Smooth muscle cell (in vitro differentiated cells): ENCODE data around the gene IL1RAPL1. TPM values are rescaled to one million over a fixed set of nuclear protein-coding genes. Genes with fewer than 3 reads are reported as not detected.

Source experiments
- DNase-seq: peaks from one replicate; lab custom pipeline; 2025; ENCODE audit not compliant: unreplicated experiment; lab: John Stamatoyannopoulos, UW
- H2AFZ ChIP-seq: fragments of 200-600 bp; sonication (generic); 2 replicates; pipeline ENCODE4 v1.6.0; 2016; ENCODE audit warnings: antibody characterized with exemption, low read depth, mild to moderate bottlenecking
- H3F3A ChIP-seq: fragments of 200-600 bp; sonication (generic); 2 replicates; pipeline ENCODE4 v1.6.0; 2017; ENCODE audit warnings: antibody characterized with exemption, low read depth
- H3K27ac ChIP-seq: fragments of 200-600 bp; sonication (generic); 2 replicates; pipeline ENCODE4 v1.5.1; 2016; ENCODE audit warnings: low read depth, mild to moderate bottlenecking
- H3K27me3 ChIP-seq: fragments of 200-600 bp; sonication (generic); 2 replicates; pipeline ENCODE4 v1.6.1; 2016; ENCODE audit warnings: low read depth, mild to moderate bottlenecking
- H3K36me3 ChIP-seq: fragments of 200-600 bp; sonication (generic); 2 replicates; pipeline ENCODE4 v1.5.1; 2016; ENCODE audit warnings: low read depth
- H3K4me1 ChIP-seq: fragments of 200-600 bp; sonication (generic); 2 replicates; pipeline ENCODE4 v1.5.1; 2016; ENCODE audit warnings: low read depth
- H3K4me2 ChIP-seq: fragments of 200-600 bp; sonication (generic); 2 replicates; pipeline ENCODE4 v1.6.0; 2016; ENCODE audit warnings: mild to moderate bottlenecking
- H3K4me3 ChIP-seq: fragments of 200-600 bp; sonication (generic); 2 replicates; pipeline ENCODE4 v1.5.1; 2016; ENCODE audit warnings: mild to moderate bottlenecking
- H3K79me2 ChIP-seq: fragments of 200-600 bp; sonication (generic); 2 replicates; pipeline ENCODE4 v1.6.0; 2016; ENCODE audit warnings: low read depth, mild to moderate bottlenecking
- H3K9ac ChIP-seq: fragments of 200-600 bp; sonication (generic); 2 replicates; pipeline ENCODE4 v1.6.0; 2016; ENCODE audit warnings: low read depth
- H3K9me3 ChIP-seq: fragments of 200-600 bp; sonication (generic); replicated peaks from 2 replicates; pipeline ENCODE4 v1.5.1; 2016; ENCODE audit warnings: low read depth
- H4K20me1 ChIP-seq: fragments of 200-600 bp; sonication (generic); 2 replicates; pipeline ENCODE4 v1.6.0; 2016; ENCODE audit warnings: low read depth
- WGBS: methylation state at CpG from one replicate; pipeline ENCODE4 v1.1.7; 2016; ENCODE audit warnings: low lambda C conversion rate; 5-methylcytosine and 5-hydroxymethylcytosine counted together
- polyA plus RNA-seq: library from polyadenylated mRNA; unstranded; fragments of >200 nt; fragmentation: Nextera tagmentation; extraction: Ambion mirVana; gene quantifications from 2 replicates; pipeline ENCODE4 v1.2.1, GENCODE V29; 2016
- total RNA-seq: library from RNA; depleted of rRNA; stranded (reverse); fragments of >200 nt; gene quantifications from 2 replicates; pipeline ENCODE4 v1.2.3, GENCODE V29; 2014
- TF ChIP-seq, protein P1 (sequence below): fragments of 200-600 bp; sonication (generic); IDR thresholded peaks from 2 replicates; pipeline ENCODE4 v1.5.1; 2017; ENCODE audit warnings: borderline replicate concordance, mild to moderate bottlenecking, antibody characterized with exemption; ENCODE audit not compliant: insufficient read depth, poor library complexity, severe bottlenecking

Gene IL1RAPL1
- total and polyA plus RNA-seq, 2 experiments from 2014 or later, result 0.04 TPM; not detected in 1

DNA sequence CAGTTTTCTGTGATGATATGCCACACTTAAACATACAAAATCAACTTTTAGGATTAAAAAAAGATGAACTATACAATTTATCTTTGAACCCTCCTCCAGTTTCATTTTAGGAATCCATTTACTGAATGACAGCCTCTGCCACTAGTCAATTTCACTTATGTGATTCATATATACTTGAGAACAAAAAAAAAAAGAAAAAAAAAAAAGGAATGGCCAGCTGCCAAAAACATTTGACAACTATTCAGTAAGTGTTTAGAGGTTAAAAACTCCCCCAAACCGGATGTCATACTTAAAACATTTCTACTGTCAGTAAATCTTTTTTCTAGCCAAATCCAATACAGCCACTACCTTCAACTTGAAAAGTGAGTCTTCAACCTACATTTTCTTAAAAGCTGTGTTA lies 1361.4 kb downstream of the IL1RAPL1 start:
- Histone ChIP-seq H3K4me3 (no peak overlapping the region), H3K9me3 (no peaks in the 10 kb centered on the region), H3K27me3 (no peaks in the 10 kb centered on the region), H3K4me2 (no peak overlapping the region), H4K20me1 (no peaks in the 10 kb centered on the region), H2AFZ (no peak overlapping the region), H3K36me3 (no peaks in the 10 kb centered on the region), H3K9ac (no peak overlapping the region), H3K4me1 (no peaks in the 10 kb centered on the region), H3K79me2 (no peaks in the 10 kb centered on the region), H3F3A (no peaks in the 10 kb centered on the region), H3K27ac (no peak overlapping the region)
- no peak for DNase-seq
- TF ChIP-seq, protein P1, sequence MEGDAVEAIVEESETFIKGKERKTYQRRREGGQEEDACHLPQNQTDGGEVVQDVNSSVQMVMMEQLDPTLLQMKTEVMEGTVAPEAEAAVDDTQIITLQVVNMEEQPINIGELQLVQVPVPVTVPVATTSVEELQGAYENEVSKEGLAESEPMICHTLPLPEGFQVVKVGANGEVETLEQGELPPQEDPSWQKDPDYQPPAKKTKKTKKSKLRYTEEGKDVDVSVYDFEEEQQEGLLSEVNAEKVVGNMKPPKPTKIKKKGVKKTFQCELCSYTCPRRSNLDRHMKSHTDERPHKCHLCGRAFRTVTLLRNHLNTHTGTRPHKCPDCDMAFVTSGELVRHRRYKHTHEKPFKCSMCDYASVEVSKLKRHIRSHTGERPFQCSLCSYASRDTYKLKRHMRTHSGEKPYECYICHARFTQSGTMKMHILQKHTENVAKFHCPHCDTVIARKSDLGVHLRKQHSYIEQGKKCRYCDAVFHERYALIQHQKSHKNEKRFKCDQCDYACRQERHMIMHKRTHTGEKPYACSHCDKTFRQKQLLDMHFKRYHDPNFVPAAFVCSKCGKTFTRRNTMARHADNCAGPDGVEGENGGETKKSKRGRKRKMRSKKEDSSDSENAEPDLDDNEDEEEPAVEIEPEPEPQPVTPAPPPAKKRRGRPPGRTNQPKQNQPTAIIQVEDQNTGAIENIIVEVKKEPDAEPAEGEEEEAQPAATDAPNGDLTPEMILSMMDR, result no peak
- 42% methylated on average over 1 of the region's 1 CpG for WGBS

DNA sequence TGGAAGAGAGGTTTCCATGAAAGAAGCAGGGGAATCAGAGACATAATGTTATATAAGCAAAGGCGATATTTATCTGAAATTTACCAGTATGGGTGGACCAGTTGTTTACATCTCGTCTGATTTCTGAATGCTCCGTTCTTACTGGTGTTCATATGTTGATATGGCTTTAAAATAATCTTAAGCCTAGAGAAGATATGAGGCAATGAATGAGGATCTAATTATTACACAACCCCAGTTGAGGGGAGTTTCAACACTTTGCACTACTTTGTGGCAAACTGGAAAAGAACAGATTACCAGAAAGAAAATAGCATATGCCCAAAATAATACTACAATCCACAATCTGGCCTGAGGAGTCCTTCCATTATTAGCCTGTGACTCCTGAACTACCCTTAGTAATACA lies 1364.8 kb downstream of the IL1RAPL1 start:
- no peak overlapping the region for H3K4me2 ChIP-seq
- TF ChIP-seq, protein P1, result no peak
- H3K9me3 ChIP-seq, result no peaks in the 10 kb centered on the region
- no peak overlapping the region for H2AFZ ChIP-seq
- DNase-seq, result no peak
- H3K27me3 ChIP-seq, result no peaks in the 10 kb centered on the region
- H3F3A ChIP-seq, result no peaks in the 10 kb centered on the region
- H3K9ac ChIP-seq, result no peak overlapping the region
- H3K79me2 ChIP-seq, result no peaks in the 10 kb centered on the region
- no peaks in the 10 kb centered on the region for H3K4me1 ChIP-seq
- no peak overlapping the region for H3K4me3 ChIP-seq
- H3K36me3 ChIP-seq, result no peaks in the 10 kb centered on the region
- WGBS, result 60% methylated on average over 3 of the region's 3 CpGs
- H3K27ac ChIP-seq, result no peak overlapping the region
- H4K20me1 ChIP-seq, result no peaks in the 10 kb centered on the region

DNA sequence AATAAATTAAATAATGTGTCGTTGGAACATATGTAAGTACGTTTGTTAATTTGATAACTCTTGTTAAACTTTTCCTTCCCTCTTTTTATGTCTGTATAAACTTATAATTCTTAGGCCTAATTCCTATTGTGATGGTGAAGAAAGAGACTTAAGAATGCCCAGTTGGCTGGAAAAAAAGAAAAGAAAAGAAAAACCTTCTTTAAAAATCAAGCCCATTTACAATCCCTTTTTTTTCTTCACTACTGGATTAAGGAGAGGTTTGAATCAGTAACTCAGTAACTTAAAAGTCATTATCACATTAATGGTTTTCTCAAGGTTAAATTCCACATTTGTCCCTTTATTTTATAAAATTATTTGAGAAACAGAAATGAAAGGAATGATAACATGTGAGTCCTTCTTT lies 1374.8 kb downstream of the IL1RAPL1 start:
- WGBS, result 66% methylated on average over 2 of the region's 2 CpGs

DNA sequence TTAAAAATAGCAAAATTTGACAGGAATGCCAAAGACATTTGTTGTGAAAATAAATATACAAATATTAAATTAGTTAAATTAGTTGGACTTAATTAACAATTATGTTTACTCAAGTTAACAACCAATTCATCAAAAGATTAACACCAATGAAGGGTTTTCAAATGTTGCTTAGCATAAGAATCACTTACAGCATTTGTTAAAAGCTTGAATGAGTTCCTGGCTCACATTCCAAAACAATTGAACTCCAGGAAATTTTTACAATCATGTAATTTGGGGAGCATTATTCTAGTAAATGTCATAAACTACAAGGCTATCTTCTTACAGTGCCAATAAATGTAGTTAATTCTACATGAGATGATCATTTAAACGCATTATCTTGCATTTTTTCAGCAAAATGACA lies 1378.4 kb downstream of the IL1RAPL1 start:
- no peaks in the 10 kb centered on the region for H3K9me3 ChIP-seq
- no peaks in the 10 kb centered on the region for H3F3A ChIP-seq
- TF ChIP-seq, protein P1, result no peak
- H3K4me3 ChIP-seq, result no peak overlapping the region
- H3K27ac ChIP-seq, result no peak overlapping the region
- H3K4me1 ChIP-seq, result no peaks in the 10 kb centered on the region
- 20% methylated on average over 1 of the region's 1 CpG for WGBS
- H4K20me1 ChIP-seq, result no peaks in the 10 kb centered on the region
- no peak for DNase-seq
- no peak overlapping the region for H2AFZ ChIP-seq
- no peaks in the 10 kb centered on the region for H3K36me3 ChIP-seq
- H3K9ac ChIP-seq, result no peak overlapping the region
- no peaks in the 10 kb centered on the region for H3K27me3 ChIP-seq
- no peaks in the 10 kb centered on the region for H3K79me2 ChIP-seq
- H3K4me2 ChIP-seq, result no peak overlapping the region

More for the DNA sequence above, 1374.8 kb downstream of the IL1RAPL1 start:
- Histone ChIP-seq H3K4me2 (no peak overlapping the region), H3K79me2 (no peaks in the 10 kb centered on the region), H4K20me1 (no peaks in the 10 kb centered on the region), H3K9me3 (no peaks in the 10 kb centered on the region), H3K4me1 (no peaks in the 10 kb centered on the region), H3F3A (no peaks in the 10 kb centered on the region), H3K27me3 (no peaks in the 10 kb centered on the region), H3K27ac (no peak overlapping the region), H3K9ac (no peak overlapping the region), H3K36me3 (no peaks in the 10 kb centered on the region), H3K4me3 (no peak overlapping the region), H2AFZ (no peak overlapping the region)
- TF ChIP-seq, protein P1, result no peak
- DNase-seq, result no peak
